NB4 (cell line): ENCODE results near the gene FBXL22.

Experiments
- CTCF ChIP-seq: IDR thresholded peaks from one replicate; pipeline ENCODE4 v1.5.1; 2012; ENCODE audit warnings: low read depth, low read length
- POLR2A ChIP-seq: IDR thresholded peaks from 2 replicates; pipeline ENCODE4 v1.6.1; 2011; ENCODE audit warnings: mild to moderate bottlenecking; ENCODE audit not compliant: insufficient read length; ENCODE audit errors: extremely low read depth

- TF ChIP-seq POLR2A, result no peak
- no peak for TF ChIP-seq CTCF
Observed at GRCh38 chr15:63638839-63639238, 41.7 kb downstream of the FBXL22 start.
